GM19043 (cell line): ENCODE results near the gene OVCA2.

Experiments used
- ATAC-seq: cut with Tn5 transposase; IDR thresholded peaks from one replicate; pipeline ENCODE4 v1.9.1; 2021; ENCODE audit warnings: low read depth; ENCODE audit not compliant: unreplicated experiment

Gene OVCA2

GRCh38 chr17:2051061-2051932 is 9.5 kb downstream of the OVCA2 start:
- no peak for ATAC-seq

- ATAC-seq: no peak
Measured at GRCh38 chr17:2051933-2052559, 10.2 kb downstream of the OVCA2 start.

GRCh38 chr17:2053380-2054261 is 11.8 kb downstream of the OVCA2 start:
- no peak for ATAC-seq

GRCh38 chr17:2054262-2054511 is 12.4 kb downstream of the OVCA2 start:
- no peak for ATAC-seq

- no peak for ATAC-seq
Measured at GRCh38 chr17:2054512-2055291, 12.9 kb downstream of the OVCA2 start, which contains the start of gene HIC1. Gene HIC1 (plus strand): TSS chr17:2055103. CDS start chr17:2056691, 1,588 bp downstream.

- ATAC-seq: no peak
Measured at GRCh38 chr17:2055292-2056205, 13.7 kb downstream of the OVCA2 start.

GRCh38 chr17:2056206-2057174 is 14.7 kb downstream of the OVCA2 start:
- no peak for ATAC-seq

GRCh38 chr17:2057175-2057759 is 15.4 kb downstream of the OVCA2 start:
- ATAC-seq: no peak

- ATAC-seq: no peak
Measured at GRCh38 chr17:2057760-2058585, 16.2 kb downstream of the OVCA2 start.

GRCh38 chr17:2058586-2059546 is 17.0 kb downstream of the OVCA2 start:
- ATAC-seq: no peak

- ATAC-seq: no peak
Measured at GRCh38 chr17:2059547-2060384, 17.9 kb downstream of the OVCA2 start.

- no peak for ATAC-seq
Measured at GRCh38 chr17:2060385-2060658, 18.5 kb downstream of the OVCA2 start.

GRCh38 chr17:2060681-2061440 is 19.0 kb downstream of the OVCA2 start:
- ATAC-seq: no peak

- ATAC-seq: no peak
Measured at GRCh38 chr17:2061441-2061958, 19.7 kb downstream of the OVCA2 start.
